Measurements from ENCODE around the gene PHF21B.
"Not testable (repeated sequence)": the region's sequence is repeated elsewhere in the genome, so short reads cannot be mapped to it uniquely, and the experiment has no call there.

PHF21B gene

DNA sequence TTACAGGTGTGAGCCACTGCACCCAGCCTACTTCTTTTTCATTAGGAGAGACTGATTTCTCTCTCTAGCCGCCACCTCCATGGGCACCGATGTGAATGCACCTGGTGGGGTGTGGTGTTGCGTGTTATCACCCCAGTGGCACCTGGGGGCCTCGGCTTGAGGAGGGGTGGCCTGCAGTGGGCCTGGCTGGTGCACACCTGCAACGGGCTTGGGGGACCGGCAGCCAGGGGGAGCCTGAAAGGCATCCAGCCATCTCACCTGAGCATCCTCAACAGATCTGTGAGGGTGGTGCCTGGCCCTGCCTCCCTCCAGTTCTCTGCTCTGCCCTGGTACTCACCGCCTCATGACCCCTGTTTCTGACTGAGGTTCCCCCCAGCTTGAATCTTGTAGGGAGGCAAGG is 148.6 kb downstream of the PHF21B start:
- no peak for DNase-seq

DNA sequence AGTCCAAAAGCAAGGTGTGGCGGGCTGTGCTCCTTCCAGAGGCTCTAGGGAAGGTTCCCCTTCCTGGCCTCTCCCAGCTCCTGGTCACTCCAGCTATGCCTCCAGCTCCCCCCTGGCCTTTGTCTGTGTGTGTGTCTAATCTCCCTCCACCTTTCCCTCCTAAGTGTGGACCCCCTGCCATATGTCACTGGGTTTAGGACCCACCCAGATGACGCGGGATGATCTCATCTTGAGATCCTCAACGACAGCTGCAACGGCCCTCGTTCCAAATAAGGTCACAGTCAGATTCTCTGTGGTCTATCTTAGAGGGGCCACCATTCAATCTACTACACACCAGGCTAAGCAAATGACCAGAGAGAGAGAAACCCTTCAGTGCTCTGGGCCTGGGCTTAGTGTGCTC is 149.5 kb downstream of the PHF21B start:
- DNase-seq, result no peak

DNA sequence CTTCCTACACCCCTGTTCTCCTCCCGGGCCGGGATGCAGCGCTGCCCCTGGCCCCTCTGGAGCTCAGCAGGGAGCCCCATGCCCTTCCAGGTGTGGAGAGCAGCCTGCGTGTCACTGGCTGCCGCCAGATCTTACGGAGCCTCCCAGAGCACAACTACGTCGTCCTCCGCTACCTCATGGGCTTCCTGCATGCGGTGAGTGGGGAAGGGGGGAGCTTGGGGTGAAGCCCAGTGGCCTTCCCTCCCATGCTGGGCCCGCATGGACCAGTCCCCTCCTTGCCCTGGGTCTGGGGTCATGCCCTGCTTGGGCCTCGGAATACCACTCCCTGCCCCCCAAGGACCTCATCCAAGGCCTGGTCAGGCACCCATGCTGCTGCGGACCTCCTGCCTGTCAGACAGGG is 150.2 kb downstream of the PHF21B start:
- no peak for DNase-seq

DNA sequence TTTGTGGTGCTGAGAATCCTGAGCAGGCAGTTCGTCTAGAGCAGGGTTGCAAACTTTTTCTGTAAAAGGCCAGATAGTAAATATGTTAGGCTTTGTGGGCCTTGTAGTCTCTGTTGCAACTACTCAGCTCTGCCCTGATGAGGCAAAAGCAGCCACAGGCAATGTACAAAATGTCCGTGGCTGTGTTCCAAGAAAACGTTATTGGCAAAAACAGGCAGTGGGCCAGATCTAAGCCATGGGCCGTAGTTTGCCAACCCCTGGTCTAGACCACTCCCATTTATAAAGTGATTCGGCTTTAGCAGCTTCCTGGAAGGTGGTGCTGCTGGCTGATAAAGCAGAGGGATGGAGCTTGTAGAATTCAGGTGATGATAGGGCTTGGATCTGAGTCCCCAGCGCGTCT is 151.0 kb downstream of the PHF21B start:
- DNase-seq, result not testable (repeated sequence)

DNA sequence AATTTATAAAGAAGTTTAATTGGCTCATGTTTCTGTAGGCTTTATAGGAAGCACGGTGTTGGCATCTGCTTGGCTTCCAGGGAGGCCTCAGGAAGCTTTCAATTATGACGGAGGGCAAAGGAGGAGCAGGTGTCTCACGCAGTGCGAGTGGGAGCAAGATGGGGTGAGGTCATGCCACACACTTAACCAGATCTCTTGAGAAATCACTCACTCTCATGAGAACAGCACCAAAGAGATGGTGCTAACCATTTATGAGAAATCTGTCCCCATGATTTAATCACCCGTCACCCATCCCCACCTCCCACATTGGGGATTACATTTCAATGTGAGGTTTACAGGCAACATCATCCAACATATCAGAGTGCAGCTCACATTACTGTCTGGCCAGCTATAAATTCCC is 153.9 kb downstream of the PHF21B start:
- DNase-seq, result no peak

DNA sequence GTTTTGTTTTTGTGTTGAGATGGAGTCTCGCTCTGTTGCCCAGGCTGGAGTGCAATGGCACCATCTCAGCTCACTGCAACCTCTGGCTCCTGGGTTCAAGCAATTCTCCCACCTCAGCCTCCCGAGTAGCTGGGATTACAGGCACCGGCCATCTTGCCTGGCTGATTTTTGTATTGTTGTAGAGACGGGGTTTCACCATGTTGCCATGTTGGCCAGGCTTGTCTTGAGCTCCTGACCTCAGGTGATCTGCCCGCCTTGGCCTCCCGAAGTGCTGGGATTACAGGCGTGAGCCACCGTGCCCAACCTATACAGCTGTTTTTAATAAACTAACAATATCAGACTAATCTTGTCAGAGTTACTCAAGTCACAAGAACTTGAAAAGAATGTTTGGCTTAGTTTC is 155.2 kb downstream of the PHF21B start:
- DNase-seq, result not testable (repeated sequence)

DNA sequence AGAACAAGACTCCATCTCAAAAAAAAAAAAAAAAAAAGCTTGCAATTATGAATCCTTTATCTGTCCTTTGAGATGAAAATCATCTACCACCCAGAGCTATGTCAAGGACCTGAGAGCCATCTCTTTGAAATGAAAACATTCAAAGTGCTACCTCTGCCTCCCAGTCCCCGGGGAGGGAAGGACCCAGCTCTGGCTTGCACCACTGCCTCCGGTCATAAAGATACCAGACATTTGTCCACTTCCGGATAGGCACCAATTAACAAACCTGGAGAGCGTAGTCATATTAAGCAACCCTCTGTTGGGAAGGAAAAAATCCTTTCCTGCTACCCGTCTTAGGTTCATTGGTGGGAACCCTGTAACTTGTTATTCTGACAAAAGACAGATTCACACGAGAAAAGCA is 158.9 kb downstream of the PHF21B start:
- no peak for DNase-seq

DNA sequence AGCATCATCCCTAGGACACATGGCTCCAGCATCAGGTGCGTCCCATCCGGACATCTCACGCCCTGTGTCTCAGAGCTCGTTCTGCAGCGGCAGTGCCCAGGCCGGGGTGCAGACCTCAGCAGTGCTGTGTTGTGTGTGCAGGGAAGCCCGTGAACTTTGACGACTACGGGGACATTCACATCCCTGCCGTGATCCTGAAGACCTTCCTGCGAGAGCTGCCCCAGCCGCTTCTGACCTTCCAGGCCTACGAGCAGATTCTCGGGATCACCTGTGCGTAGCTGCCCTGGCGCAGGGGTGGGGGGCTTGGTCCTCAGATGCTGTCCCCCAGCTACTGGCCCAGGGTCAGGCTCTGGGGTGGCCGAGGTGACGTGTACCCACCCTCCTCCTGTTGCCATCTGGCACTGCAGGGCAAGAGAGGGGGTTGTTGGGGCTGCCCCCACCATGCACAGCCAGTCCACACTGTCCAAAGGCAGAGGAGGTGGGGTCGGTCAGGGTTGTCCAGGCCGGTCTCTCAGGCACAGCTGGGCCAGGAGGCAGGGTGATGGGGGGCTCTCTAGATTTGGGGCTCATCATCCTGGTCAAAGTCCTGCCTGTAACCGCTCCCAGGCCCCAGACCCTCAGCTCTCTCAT is 160.9 kb downstream of the PHF21B start:
- DNase-seq, result no peak

DNA sequence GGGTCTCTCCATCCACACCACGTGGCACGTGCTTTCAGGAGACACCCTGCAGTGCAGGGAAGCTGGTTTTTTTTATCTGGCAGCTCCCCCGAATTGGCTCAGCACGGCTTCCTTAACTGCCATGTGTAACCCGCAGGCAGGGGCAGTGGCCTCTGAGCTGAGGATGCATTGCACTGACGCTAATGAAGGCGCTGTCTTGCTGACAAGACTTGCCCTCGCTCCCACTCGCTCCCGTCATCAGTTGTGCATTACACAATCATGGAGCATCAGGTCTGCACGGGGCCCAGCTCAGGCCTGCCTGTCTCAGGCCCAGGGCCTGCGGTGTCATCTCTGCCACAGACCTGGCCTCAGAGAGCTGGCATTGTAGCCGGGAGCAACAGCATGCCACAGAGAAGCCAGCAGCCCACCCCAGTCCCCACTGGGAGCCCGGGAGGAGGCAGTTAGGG is 161.5 kb downstream of the PHF21B start:
- DNase-seq, result no peak

DNA sequence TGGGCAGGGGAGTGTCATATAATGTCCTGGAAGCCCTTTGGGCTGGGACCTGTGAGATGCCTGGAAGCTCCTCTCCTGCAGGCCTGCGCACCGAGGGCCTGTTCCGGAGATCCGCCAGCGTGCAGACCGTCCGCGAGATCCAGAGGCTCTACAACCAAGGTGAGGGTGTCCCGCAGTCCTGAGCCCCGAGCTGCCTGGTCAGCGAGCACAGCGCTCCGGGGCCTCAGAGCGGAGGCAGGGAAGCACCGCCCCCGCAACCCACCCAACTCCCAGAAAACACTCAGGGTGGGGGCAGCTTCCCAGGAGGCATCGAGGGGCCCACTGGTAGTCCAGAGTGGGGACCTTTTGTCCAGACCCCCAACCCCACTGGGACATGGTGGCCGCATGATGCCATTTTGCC is 161.9 kb downstream of the PHF21B start:
- no peak for DNase-seq

DNA sequence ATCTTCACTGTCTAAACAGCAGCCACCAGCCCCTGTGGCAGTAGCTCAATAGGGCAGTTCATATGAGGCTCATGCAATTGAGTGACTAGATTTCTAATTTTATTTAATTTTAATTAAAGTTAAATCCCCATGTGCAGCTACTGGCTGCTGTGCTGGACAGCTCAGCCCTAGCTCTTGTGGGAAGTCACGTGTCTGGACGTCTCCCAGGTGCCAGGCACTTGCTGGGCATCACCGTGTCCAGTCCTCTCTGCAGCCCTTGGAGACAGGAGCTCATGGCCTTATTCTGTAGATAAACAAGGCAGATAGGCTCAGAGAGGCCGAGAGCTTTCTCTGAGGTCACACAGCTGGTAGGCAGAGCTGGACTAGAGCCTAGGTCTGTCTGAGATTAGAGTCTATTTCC is 162.4 kb downstream of the PHF21B start:
- no peak for DNase-seq

DNA sequence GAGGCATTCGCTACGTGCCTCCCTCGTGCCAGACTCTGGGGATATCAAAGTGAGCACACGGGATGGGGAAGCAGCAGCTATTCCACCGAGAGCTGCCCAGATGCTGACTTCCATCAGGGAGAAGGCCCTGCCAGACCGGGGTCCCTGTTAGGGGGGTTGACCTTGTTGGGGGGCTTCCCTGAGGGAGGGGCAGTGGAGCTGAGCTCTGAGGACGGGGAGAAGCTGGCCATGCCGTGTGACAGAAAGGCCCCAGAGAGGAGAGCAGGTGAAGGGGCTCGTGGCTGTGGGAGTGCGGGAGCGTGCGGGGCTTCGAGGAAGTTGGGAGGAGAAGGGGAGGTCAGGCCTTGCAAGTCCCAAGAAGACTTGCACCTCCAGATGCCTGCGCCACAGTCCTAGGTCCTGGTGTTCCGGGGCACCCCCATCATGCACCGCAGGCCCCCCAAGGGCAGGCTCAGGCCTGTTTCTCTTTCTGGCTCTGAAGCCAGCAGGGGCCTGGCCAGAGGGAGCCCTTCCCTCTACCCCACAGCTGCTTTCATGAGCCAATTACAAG is 163.0 kb downstream of the PHF21B start:
- DNase-seq, result no peak

DNA sequence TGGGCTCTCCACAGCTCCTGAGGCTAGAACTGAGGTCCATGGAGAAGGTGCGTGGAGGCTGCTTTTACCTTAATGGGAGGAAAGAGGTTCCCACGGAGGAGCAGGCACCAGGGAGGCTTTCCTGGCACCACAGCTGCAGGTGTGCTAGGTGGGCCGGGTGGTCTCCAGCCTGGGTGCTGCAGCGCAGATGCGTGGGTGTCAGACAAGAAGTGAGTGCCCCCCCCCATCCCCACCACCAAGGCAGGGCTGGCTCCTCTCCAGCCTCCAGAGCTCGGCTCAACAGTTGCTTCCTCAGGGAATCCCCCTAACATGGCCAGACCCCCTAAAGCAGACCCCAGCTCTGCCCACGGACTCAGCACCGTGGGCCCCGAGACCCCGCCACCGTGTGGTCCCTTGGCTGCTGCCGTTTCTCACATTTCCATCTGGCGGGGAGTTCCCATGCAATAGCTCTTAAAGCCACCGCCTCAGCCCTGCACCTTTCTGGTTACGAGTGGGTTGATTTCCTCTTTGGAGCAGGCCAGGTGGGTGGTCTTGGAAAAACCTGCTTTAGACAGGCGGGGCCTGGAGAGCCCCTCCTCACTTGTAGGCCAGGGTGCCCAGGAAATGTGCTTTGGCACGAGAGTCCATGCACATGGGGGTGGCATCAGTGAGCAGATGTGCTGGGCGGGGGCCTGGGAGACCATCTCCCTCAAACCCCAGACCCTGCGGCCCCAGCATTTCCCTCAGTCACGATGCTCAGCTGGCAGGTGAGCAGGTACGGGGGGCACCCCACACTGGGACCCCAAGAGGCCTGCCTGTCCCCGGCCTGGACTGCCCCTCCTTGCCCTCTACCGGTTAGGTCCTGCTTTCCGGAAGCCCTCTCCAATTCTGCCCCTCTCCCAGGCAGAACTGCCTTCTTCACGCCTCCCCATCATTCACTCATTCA is 163.7 kb downstream of the PHF21B start:
- no peak for DNase-seq

DNA sequence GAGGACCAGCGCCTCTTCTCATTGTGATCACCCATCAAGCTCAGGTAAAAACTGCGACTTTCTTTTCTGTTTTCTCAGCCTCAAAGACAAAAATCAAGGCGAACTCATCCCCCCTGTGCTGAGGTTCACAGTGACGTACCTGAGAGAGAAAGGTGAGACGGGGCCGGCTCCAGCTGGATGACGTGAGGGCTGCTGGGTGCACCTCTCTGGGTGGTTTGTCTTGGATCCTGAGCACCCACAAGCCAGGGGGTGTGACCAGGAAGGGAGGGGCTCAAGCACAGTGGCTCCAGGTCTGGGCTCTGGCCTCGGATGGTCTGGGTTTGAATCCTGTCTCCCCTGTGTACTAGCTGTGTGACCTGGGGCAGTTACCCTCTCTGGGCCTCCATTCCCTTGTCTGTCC is 164.6 kb downstream of the PHF21B start:
- no peak for DNase-seq

DNA sequence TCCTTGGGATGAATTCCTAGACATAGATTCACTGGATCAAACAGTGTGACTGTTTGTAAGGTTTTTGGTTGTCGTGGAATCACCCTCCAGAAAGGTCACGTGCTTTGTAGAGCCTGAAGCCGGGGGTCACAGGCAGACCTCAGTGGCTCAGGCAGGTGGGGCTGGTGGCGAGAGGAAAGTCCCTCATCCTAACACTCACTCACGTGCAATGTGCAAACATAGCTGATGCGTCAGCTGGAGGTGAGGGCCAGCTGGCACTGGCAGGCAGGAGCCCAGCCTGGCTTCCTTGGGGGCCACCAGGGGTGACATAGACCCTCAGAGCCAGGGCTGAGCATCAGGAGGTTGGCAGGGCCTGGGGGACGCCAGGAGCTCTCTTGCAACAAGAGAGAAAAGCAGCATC is 167.4 kb downstream of the PHF21B start:
- DNase-seq, result no peak

DNA sequence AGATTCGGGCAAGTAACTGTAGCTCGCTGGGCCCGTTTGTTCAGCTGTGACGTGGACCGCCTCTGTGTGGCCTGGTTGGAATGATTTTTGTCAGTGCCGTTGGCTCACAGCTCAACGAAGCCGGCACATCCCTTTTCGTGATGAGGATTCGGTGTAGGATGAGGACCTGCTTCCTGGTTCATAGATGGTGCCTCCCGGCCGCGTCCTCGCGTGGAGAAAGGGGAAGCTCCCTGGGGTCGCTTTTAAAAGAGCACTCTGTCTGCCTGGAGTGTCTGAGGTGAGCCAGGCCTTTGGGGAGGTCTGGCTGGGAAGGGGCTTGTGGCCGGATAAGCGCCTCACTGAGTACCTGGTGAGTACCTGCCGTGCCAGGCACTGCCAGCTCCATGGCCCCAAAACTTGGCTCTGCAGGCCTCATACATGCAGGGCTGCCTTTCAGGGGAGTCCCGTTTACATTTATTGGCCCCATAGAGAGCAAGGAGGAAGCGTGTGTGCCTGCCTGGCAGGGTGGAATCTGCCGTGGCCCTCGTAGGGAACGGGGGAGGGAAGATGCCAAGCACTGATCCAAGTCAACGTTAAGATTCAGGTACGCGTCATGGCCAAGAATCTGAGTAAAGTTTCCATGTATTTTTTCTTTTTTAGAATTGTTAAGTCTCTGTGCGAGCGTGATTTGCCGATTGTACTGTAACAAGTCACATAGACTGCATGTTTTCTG is 169.0 kb downstream of the PHF21B start:
- no peak for DNase-seq

DNA sequence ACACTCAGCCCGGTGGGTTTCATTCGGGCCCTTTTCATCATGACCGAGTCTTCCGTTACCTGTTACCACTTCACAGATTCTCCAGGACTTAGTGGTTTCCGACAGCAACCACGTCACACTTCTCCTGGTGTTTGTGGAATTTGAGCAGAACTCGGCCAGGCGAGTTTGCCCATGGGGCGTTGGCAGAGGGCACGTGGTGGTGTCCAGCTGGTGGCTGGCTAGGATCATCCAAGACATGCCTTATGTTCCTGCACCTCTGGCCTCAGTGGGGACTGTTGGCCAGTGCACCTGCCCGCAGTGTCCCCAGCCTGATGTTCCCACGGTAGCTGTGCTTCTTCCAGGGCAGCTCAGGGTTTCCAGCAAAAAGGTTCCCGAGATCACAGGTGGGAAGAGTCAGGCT is 170.1 kb downstream of the PHF21B start:
- DNase-seq, result no peak

DNA sequence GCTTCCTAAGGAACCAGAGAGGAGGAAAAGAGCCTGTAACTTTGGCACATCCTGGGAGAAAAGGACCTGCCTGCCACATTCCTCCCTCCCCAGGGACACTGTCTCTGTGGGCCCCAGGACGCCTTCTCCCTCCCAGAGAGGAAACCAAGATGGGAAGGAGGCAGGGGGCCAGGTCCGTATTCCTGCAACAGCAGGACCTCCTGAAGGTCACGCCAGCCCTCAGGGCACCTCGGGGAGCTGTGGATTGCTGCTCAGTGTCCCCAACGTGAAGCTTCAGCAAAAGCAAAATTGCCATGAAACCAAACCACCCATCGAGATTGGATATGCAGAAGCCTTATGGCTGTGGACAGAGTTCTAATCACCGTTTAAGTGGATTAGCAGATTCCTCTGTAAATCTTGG is 170.7 kb downstream of the PHF21B start:
- DNase-seq, result no peak

DNA sequence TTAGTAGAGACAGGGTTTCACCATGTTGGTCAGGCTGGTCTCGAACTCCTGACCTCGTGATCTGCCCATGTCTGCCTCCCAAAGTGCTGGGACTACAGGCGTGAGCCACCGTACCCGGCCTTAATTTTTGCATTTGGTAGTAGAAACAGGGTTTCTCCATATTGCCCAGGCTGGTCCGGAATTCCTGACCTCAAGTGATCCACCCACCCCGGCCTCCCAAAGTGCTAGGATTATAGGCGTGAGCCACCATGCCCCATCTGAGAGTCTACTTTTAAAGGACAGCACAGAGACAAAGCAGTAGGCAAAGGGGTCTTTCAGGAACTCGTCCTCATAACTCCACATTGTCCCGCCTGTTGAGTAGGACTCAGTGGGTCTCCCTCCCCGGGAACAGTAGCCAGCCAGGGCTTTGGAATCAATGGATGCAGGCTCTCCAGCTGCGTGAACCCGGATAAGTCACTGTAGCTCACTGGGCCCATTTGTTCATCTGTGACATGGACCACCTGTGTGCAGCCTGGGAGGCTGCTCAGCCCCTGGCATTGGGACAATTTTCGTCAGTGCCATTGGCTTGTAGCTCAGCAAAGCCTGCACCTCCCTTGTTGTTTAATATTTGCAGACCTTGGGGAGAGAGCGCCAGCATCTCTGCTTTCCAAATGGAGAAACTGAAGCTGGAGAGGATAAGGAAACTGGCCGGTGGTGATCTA is 171.3 kb downstream of the PHF21B start:
- DNase-seq, result no peak

DNA sequence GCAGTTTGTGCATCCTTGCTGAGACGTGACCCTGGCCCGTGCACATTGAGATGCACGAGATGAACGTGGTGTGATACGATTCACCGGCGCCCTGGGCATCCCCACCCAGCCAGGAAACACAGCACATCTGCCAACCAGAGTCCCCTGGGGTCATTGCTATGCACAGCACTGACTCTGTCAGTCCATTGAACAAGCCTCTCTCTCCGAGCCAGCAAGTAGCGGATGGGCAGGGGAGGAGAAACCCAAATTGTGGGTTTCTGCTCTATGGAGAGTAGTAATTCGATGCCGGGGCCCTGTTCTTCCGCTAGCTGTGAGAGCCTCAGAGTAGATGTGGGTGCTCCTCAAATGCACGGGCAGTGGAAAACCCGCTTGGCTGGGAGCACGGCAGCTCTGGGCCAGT is 172.3 kb downstream of the PHF21B start:
- DNase-seq, result no peak

DNA sequence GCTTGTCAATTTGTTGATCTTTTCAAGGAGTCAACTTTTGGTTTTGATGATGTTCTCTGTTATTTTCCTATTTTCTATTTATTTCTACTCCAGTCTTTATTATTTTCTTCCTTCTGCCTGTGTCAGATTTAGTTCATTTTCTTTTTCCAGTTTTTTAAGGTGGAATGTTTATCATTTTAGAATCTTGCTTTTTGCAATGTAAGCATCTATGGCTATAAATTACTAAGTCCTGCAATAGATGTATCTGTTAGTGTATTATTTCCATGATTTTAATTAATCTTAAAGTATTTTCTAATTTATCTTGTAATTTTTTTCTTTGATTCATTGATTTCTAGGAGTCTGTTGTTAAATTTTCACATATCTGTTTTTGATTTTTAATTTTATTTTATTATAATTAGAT is 175.7 kb downstream of the PHF21B start:
- no peak for DNase-seq

DNA sequence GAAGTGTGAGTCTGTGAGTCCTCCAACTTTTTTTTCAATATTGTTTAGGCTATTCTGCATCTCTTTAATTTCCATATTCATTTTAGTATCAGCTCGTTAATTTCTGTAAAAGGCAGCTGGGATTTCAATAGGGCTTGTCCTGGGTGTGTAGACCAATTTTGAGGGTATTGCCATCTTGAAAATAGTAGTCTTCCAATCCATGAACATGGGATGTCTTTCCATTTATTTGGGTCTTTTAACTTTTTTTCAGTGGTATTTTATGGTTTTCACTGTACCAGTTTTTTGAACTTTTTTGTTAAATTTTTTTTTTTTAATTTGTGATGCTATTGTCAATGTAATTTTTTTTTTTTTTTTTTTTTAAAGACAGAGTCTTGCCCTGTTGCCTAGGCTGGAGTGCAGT is 177.9 kb downstream of the PHF21B start:
- DNase-seq, result no peak
